Measurements from ENCODE around the gene NHERF1. TPM values are rescaled to one million over a fixed set of nuclear protein-coding genes. Genes with fewer than 3 reads are reported as not detected.

The NHERF1 gene
- total RNA-seq, 1 donor from 2014 or later = 86.9 TPM

GRCh38 chr17:74759941-74760340 is 11.5 kb downstream of the NHERF1 start:
- Mint-ChIP-seq H3K4me3 (peak overlapping the region; percentile 60), H3K4me1 (ENCODE audit: unreplicated experiment) (peaks cover 29% of the 10 kb centered on the region), H3K9me3 (no peaks in the 10 kb centered on the region), H3K27ac (peak overlapping the region; percentile 90), H3K36me3 (no peaks in the 10 kb centered on the region), H3K27me3 (no peaks in the 10 kb centered on the region)
- TF ChIP-seq, protein P1, sequence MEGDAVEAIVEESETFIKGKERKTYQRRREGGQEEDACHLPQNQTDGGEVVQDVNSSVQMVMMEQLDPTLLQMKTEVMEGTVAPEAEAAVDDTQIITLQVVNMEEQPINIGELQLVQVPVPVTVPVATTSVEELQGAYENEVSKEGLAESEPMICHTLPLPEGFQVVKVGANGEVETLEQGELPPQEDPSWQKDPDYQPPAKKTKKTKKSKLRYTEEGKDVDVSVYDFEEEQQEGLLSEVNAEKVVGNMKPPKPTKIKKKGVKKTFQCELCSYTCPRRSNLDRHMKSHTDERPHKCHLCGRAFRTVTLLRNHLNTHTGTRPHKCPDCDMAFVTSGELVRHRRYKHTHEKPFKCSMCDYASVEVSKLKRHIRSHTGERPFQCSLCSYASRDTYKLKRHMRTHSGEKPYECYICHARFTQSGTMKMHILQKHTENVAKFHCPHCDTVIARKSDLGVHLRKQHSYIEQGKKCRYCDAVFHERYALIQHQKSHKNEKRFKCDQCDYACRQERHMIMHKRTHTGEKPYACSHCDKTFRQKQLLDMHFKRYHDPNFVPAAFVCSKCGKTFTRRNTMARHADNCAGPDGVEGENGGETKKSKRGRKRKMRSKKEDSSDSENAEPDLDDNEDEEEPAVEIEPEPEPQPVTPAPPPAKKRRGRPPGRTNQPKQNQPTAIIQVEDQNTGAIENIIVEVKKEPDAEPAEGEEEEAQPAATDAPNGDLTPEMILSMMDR (conservative IDR thresholded peaks at IDR 0.05) = no peak
- DNase-seq (ENCODE audit: extremely low spot score, unreplicated experiment) = no peak

DNA sequence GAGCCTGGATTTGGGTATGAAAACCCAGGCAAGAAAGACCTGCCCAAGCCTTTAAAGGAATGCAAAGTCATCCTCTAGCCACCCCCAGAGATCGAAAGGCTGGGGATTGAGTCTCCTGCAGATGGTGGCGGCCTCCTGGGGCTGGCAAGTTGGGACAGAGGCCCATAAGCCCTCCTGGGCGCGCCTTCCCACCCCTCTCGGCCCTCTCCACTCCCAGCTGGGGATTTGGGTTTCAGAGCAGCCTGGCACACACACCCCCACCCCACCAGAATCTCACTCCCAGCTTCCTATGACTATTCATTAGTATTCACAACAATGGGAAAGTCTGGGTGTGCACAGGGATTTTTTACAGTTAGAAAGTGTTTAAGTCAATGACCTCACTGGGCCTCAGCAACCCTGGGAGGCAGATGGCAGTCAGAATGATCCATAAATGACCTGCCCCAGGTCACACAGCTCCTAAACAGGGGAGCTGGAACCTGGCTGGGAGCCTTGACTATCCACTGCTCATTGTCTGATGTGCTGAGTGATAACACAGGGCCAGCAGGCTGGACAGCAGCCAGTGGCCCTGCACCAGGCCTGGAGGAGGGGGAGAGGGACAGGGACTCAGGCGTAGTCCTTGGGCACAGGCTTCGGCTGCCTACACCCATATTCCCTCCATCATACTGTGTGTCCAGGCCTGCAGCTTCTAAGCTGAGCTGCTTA is 12.1 kb downstream of the NHERF1 start:
- peak overlapping the region; percentile 63 for H3K4me3 Mint-ChIP-seq
- H3K4me1 Mint-ChIP-seq (ENCODE audit: unreplicated experiment) = peaks cover 29% of the 10 kb centered on the region
- no peaks in the 10 kb centered on the region for H3K36me3 Mint-ChIP-seq
- TF ChIP-seq, protein P1 (conservative IDR thresholded peaks at IDR 0.05) = no peak
- no peaks in the 10 kb centered on the region for H3K9me3 Mint-ChIP-seq
- H3K27ac Mint-ChIP-seq = peak overlapping the region; percentile 90
- no peaks in the 10 kb centered on the region for H3K27me3 Mint-ChIP-seq
- no peak for DNase-seq (ENCODE audit: extremely low spot score, unreplicated experiment)

DNA sequence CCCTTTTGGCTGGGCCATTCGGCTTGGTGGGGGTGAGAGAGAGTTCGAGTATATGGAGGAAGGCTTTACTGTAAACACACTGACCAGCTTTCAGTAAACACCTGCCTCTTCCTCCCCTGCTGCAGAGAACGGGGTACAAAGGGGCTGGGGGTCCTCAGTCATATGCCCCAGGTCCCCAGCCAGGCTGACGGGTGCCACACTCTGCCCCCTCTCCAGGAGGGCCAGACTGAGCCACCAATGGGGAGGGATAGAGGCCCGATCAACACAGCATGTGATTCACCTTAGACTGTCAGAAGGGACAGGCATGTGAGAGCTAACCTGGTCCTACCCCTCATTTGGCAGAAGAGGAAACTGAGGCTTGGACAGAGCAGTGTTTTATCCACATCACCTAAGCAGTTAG is 13.0 kb downstream of the NHERF1 start:
- H3K4me3 Mint-ChIP-seq = peak overlapping the region; percentile 45
- H3K27me3 Mint-ChIP-seq = no peaks in the 10 kb centered on the region
- no peaks in the 10 kb centered on the region for H3K9me3 Mint-ChIP-seq
- peak overlapping the region; percentile 90 for H3K27ac Mint-ChIP-seq
- DNase-seq (ENCODE audit: extremely low spot score, unreplicated experiment) = no peak
- no peaks in the 10 kb centered on the region for H3K36me3 Mint-ChIP-seq
- H3K4me1 Mint-ChIP-seq (ENCODE audit: unreplicated experiment) = peaks cover 29% of the 10 kb centered on the region
- TF ChIP-seq, protein P1 (conservative IDR thresholded peaks at IDR 0.05) = no peak

DNA sequence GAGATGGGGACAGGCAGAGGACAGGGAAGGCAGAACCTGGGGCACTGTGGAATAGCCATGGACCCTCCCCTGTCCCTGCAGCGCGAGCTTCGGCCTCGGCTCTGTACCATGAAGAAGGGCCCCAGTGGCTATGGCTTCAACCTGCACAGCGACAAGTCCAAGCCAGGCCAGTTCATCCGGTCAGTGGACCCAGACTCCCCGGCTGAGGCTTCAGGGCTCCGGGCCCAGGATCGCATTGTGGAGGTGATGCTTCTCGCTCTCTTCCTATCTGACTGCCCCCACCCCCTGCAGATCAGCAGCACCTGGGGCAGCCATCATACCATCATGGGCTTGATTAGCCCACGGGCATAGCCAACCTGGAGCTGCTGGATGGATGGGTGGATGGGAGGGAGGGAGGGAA is 13.5 kb downstream of the NHERF1 start:
- Mint-ChIP-seq H3K4me3 (peak overlapping the region; percentile 45), H3K4me1 (ENCODE audit: unreplicated experiment) (peaks cover 29% of the 10 kb centered on the region), H3K27ac (peak overlapping the region; percentile 90), H3K36me3 (no peaks in the 10 kb centered on the region), H3K9me3 (no peaks in the 10 kb centered on the region), H3K27me3 (no peaks in the 10 kb centered on the region)
- DNase-seq (ENCODE audit: extremely low spot score, unreplicated experiment) = no peak
- TF ChIP-seq, protein P1 (conservative IDR thresholded peaks at IDR 0.05) = no peak

DNA sequence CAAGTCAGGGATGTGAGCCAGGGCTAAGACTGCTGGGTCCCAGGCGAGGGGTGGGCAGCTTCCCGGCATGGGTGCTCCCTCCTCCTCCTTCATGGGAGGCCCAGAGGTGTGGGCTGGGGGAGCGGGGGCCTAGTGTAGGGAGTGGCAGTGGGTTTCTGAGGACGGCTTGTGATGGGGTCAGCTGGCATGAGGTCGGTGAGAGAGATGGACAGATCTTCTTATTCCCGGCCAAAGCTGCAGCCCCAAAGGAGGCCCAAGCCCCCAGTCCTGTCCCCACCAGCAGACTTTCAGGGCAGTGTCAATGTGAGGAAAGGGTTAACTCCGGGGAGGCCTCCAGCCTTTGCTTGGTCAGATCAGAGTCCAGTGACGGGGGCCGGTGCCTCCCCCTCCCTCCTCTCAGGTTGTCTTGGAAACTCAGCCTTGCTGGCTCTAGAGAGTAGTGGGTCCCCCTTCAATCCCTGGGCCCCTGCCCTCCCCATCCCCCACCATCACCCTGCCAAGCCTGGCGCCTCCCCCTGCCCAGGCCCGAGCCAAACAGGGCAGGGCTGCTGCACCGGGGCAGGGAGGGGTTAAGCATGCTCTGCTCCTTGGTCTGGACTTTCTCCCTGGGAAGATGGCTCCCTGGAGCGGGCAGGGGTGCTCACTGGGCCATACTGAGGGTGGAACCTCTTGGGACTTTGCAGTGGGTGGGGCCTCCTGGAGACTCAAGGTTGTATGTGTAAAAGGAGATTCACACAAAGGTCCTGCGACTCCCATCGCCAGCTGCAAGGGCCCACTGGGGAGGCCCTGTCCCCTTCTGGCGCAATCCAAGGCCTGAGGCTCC is 15.3 kb downstream of the NHERF1 start:
- TF ChIP-seq, protein P1 (conservative IDR thresholded peaks at IDR 0.05) = no peak
- Mint-ChIP-seq H3K9me3 (no peaks in the 10 kb centered on the region), H3K4me3 (peak overlapping the region; percentile 57), H3K27me3 (no peaks in the 10 kb centered on the region), H3K36me3 (no peaks in the 10 kb centered on the region), H3K27ac (peak overlapping the region; percentile 46), H3K4me1 (ENCODE audit: unreplicated experiment) (peaks cover 27% of the 10 kb centered on the region)
- no peak for DNase-seq (ENCODE audit: extremely low spot score, unreplicated experiment)

Data from type B pancreatic cell (in vitro differentiated cells).